ENCODE data around the gene SETX.
A peak's percentile ranks its signal among the peaks of the same experiment; 100 is the strongest.

SETX gene

GRCh38 chr9:132357764-132358163 lies 3.0 kb upstream of the SETX start:
- H3K27ac ChIP-seq (ENCODE audit: extremely low read depth, low read depth, low read length) = no peak overlapping the region
- H3K9me3 ChIP-seq (ENCODE audit: control insufficient read depth, insufficient read depth, low read depth, low read length) = no peaks in the 10 kb centered on the region
- H3K4me1 ChIP-seq (ENCODE audit: control insufficient read depth, insufficient read depth, low read length) = no peaks in the 10 kb centered on the region
- H3K4me3 ChIP-seq (ENCODE audit: low read depth, low read length) = no peak overlapping the region
- CTCF ChIA-PET = no interaction called here
- H3K36me3 ChIP-seq (ENCODE audit: control insufficient read depth in 2 of 2, insufficient read depth in 1 of 2, low read length in 2 of 2) = peaks cover 0 to 12% of the 10 kb centered on the region in 2 experiments; a peak in 1 of 3 replicates
- POLR2A ChIA-PET = no interaction called here
- peak; percentile 90 for TF ChIP-seq ZNF140 (tag by site-specific recombination; IDR thresholded peaks at IDR 0.05)
- TF ChIP-seq ZXDB (tag by site-specific recombination; IDR thresholded peaks at IDR 0.05) = peak; percentile 82
- peak; percentile 70 for TF ChIP-seq ZNF629 (tag by site-specific recombination; IDR thresholded peaks at IDR 0.05)
- TF ChIP-seq ZNF404 (tag by site-specific recombination; IDR thresholded peaks at IDR 0.05) = peak; percentile 78; the same call in 1 of the 2 replicates
- no peak for TF ChIP-seq YY2 (tag by site-specific recombination; IDR thresholded peaks at IDR 0.05)
- no peak for TF ChIP-seq ZSCAN16 (tag by site-specific recombination; IDR thresholded peaks at IDR 0.05)
- 0 out of 2 replicates have a peak, but pooled peaks have one; percentile 80 for TF ChIP-seq ZNF19 (tag by site-specific recombination; IDR thresholded peaks at IDR 0.05; ENCODE audit: low read depth)
- peak; percentile 32; the same call in 1 of the 2 replicates for TF ChIP-seq GLI2 (tag by site-specific recombination; IDR thresholded peaks at IDR 0.05; ENCODE audit: borderline replicate concordance, low read depth)
- peak; percentile 93 for TF ChIP-seq ZNF664 (tag by site-specific recombination; IDR thresholded peaks at IDR 0.05)
- peak; percentile 70 for TF ChIP-seq ZBTB21 (tag by site-specific recombination; IDR thresholded peaks at IDR 0.05)
- peak; percentile 93 for TF ChIP-seq ZNF292 (tag by site-specific recombination; IDR thresholded peaks at IDR 0.05; ENCODE audit: borderline replicate concordance, low read depth)
- peak; percentile 81 for TF ChIP-seq ZNF223 (tag by site-specific recombination; IDR thresholded peaks at IDR 0.05)
- no peak for TF ChIP-seq ZNF174 (tag by site-specific recombination; IDR thresholded peaks at IDR 0.05)
- TF ChIP-seq ZNF580 (tag by site-specific recombination; IDR thresholded peaks at IDR 0.05) = peak; percentile 85
- TF ChIP-seq, protein P1, sequence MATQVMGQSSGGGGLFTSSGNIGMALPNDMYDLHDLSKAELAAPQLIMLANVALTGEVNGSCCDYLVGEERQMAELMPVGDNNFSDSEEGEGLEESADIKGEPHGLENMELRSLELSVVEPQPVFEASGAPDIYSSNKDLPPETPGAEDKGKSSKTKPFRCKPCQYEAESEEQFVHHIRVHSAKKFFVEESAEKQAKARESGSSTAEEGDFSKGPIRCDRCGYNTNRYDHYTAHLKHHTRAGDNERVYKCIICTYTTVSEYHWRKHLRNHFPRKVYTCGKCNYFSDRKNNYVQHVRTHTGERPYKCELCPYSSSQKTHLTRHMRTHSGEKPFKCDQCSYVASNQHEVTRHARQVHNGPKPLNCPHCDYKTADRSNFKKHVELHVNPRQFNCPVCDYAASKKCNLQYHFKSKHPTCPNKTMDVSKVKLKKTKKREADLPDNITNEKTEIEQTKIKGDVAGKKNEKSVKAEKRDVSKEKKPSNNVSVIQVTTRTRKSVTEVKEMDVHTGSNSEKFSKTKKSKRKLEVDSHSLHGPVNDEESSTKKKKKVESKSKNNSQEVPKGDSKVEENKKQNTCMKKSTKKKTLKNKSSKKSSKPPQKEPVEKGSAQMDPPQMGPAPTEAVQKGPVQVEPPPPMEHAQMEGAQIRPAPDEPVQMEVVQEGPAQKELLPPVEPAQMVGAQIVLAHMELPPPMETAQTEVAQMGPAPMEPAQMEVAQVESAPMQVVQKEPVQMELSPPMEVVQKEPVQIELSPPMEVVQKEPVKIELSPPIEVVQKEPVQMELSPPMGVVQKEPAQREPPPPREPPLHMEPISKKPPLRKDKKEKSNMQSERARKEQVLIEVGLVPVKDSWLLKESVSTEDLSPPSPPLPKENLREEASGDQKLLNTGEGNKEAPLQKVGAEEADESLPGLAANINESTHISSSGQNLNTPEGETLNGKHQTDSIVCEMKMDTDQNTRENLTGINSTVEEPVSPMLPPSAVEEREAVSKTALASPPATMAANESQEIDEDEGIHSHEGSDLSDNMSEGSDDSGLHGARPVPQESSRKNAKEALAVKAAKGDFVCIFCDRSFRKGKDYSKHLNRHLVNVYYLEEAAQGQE (tag by site-specific recombination; IDR thresholded peaks at IDR 0.05) = peak; percentile 84
- TF ChIP-seq, protein P2, sequence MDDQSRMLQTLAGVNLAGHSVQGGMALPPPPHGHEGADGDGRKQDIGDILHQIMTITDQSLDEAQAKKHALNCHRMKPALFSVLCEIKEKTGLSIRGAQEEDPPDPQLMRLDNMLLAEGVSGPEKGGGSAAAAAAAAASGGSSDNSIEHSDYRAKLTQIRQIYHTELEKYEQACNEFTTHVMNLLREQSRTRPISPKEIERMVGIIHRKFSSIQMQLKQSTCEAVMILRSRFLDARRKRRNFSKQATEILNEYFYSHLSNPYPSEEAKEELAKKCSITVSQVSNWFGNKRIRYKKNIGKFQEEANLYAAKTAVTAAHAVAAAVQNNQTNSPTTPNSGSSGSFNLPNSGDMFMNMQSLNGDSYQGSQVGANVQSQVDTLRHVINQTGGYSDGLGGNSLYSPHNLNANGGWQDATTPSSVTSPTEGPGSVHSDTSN (CRISPR knock-in tag; IDR thresholded peaks at IDR 0.05) = no peak
- no peak for TF ChIP-seq ZBTB26 (tag by site-specific recombination; optimal IDR thresholded peaks at IDR 0.05)
- TF ChIP-seq ZBTB11 (tag by site-specific recombination; conservative IDR thresholded peaks at IDR 0.05; ENCODE audit: low read depth) = peak; percentile 89
- TF ChIP-seq ZNF354C (tag by site-specific recombination; IDR thresholded peaks at IDR 0.05; ENCODE audit: borderline replicate concordance, low read depth) = peak; percentile 91; the same call in 1 of the 2 replicates
- TF ChIP-seq ZNF555 (tag by site-specific recombination; conservative IDR thresholded peaks at IDR 0.05) = peak; percentile 97
- peak; percentile 61; the same call in 1 of the 2 replicates for TF ChIP-seq ZNF791 (tag by site-specific recombination; IDR thresholded peaks at IDR 0.05)
- TF ChIP-seq ZNF366 (tag by site-specific recombination; conservative IDR thresholded peaks at IDR 0.05) = 0 out of 2 replicates have a peak, but pooled peaks have one; percentile 38
- TF ChIP-seq ZNF518A (tag by site-specific recombination; conservative IDR thresholded peaks at IDR 0.05; ENCODE audit: low read depth) = peak; percentile 98
- TF ChIP-seq ZNF623 (tag by site-specific recombination; IDR thresholded peaks at IDR 0.05) = peak; percentile 88

Data from HEK293 (cell line).